Endothelial cell (in vitro differentiated cells): ENCODE results near the gene STH. TPM values are rescaled to one million over a fixed set of nuclear protein-coding genes. Genes with fewer than 3 reads are reported as not detected.
"Not testable (repeated sequence)": the region's sequence is repeated elsewhere in the genome, so short reads cannot be mapped to it uniquely, and the experiment has no call there.

ENCODE experiments used
- DNase-seq: peaks from one replicate; pipeline ENCODE4 v3.0.0; 2021; ENCODE audit warnings: low spot score
- H3K27ac Mint-ChIP-seq: one replicate; pipeline ENCODE4 v1.8.0; 2021; ENCODE audit warnings: mixed read lengths, inconsistent platforms; ENCODE audit not compliant: unreplicated experiment
- H3K27me3 Mint-ChIP-seq: one replicate; pipeline ENCODE4 v1.8.0; 2021; ENCODE audit warnings: mild to moderate bottlenecking, moderate library complexity, mixed read lengths, inconsistent platforms; ENCODE audit not compliant: unreplicated experiment
- H3K36me3 Mint-ChIP-seq: one replicate; pipeline ENCODE4 v1.8.0; 2021; ENCODE audit warnings: mild to moderate bottlenecking, low read depth, mixed read lengths, inconsistent platforms; ENCODE audit not compliant: unreplicated experiment
- H3K4me1 Mint-ChIP-seq: one replicate; pipeline ENCODE4 v1.8.0; 2021; ENCODE audit warnings: mild to moderate bottlenecking, mixed read lengths, inconsistent platforms; ENCODE audit not compliant: unreplicated experiment
- H3K4me3 Mint-ChIP-seq: one replicate; pipeline ENCODE4 v1.8.0; 2021; ENCODE audit warnings: mild to moderate bottlenecking, mixed read lengths, inconsistent platforms; ENCODE audit not compliant: unreplicated experiment
- H3K9me3 Mint-ChIP-seq: one replicate; pipeline ENCODE4 v1.8.0; 2021; ENCODE audit warnings: mixed read lengths, inconsistent platforms; ENCODE audit not compliant: unreplicated experiment
- CTCF ChIP-seq: fragments of 200-600 bp; sonication (generic); IDR thresholded peaks from one replicate; pipeline ENCODE4 v1.5.0; 2021; ENCODE audit warnings: antibody characterized with exemption; ENCODE audit not compliant: unreplicated experiment
- total RNA-seq: library from RNA; stranded (reverse); fragmentation: NEBNext Ultra II Directional; extraction: Animal tissue kit (Norgen Biotek cat#: 25700); gene quantifications from one replicate; pipeline ENCODE4 v1.2.1, GENCODE V29; 2021; ENCODE audit not compliant: unreplicated experiment

STH gene
- total RNA-seq, 1 donor from 2014 or later: not detected

DNA sequence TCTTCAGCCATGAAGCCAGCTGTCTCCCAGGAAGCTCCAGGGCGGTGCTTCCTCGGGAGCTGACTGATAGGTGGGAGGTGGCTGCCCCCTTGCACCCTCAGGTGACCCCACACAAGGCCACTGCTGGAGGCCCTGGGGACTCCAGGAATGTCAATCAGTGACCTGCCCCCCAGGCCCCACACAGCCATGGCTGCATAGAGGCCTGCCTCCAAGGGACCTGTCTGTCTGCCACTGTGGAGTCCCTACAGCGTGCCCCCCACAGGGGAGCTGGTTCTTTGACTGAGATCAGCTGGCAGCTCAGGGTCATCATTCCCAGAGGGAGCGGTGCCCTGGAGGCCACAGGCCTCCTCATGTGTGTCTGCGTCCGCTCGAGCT, 14.1 kb downstream of the STH start:
- DNase-seq: no peak
- TF ChIP-seq CTCF: no peak
- no peaks in the 10 kb centered on the region for H3K4me1 Mint-ChIP-seq
- H3K4me3 Mint-ChIP-seq: no peak overlapping the region
- no peaks in the 10 kb centered on the region for H3K36me3 Mint-ChIP-seq
- H3K27ac Mint-ChIP-seq: no peak overlapping the region
- H3K9me3 Mint-ChIP-seq: no peaks in the 10 kb centered on the region
- H3K27me3 Mint-ChIP-seq: peaks cover 1% of the 10 kb centered on the region

GRCh38 chr17:46013502-46014165, 14.6 kb downstream of the STH start:
- H3K4me1 Mint-ChIP-seq: no peaks in the 10 kb centered on the region
- peaks cover 1% of the 10 kb centered on the region for H3K27me3 Mint-ChIP-seq
- H3K9me3 Mint-ChIP-seq: no peaks in the 10 kb centered on the region
- H3K4me3 Mint-ChIP-seq: no peak overlapping the region
- no peak overlapping the region for H3K27ac Mint-ChIP-seq
- no peak for TF ChIP-seq CTCF
- DNase-seq: no peak
- H3K36me3 Mint-ChIP-seq: no peaks in the 10 kb centered on the region

DNA sequence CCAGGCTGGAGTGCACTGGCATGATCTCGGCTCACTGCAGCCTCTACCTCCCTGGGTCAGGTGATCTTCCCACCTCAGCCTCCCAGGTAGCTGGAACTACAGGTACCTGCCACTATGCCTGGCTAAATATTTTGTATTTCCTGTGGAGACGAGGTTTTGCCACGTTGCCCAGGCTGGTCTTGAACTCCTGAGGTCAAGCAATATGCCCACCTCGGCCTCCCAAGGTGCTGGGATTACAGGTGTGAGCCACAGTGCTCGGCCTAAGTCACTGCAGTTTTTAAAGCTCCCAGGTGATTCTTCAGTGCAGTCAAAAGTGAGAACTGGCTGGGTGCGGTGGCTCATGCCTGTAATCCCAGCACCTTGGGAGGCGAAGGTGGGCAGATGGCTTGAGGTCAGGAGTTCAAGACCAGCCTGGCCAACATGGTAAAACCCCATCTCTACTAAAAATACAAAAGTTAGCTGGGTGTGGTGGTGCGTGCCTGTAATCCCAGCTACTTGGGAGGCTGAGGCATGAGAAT, 20.4 kb downstream of the STH start:
- not testable (repeated sequence) for H3K4me1 Mint-ChIP-seq, H3K27ac Mint-ChIP-seq, H3K27me3 Mint-ChIP-seq, H3K4me3 Mint-ChIP-seq, H3K36me3 Mint-ChIP-seq, H3K9me3 Mint-ChIP-seq, DNase-seq

DNA sequence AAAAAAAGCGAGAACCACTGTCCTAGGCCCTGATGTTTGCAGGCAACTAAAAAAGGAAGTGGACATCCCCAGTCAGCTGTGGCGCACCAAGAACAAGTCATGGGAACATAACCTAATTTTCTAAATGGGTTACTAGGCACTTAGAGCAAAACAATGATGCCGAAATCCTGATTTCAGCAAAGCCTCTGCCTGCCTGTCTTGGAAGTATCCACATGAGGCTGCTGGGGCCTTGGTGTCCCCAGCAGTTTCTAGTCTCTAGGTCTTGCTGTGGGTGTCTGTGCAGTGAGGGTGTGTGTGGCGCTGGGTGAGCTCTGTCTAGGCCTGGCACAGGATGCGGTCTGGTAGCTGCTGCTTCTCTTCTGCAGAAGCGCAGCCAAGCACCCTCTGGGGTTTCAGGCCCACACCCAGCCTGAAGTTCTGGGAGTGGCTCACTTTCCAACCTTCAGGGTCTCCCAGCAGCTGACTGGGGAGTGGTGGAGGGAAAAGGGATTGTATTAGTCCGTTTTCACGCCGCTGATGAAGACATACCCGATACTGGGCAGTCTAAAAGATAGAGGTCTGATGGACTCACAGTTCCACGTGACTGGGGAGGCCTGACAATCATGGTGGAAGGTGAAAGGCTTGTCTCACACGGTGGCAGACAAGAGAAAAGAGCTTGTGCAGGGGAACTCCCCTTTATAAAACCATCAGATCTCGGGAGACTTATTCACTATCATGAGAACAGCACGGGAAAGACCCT, 21.1 kb downstream of the STH start:
- peaks cover 2% of the 10 kb centered on the region for H3K27me3 Mint-ChIP-seq
- no peaks in the 10 kb centered on the region for H3K4me1 Mint-ChIP-seq
- no peak for TF ChIP-seq CTCF
- no peak overlapping the region for H3K4me3 Mint-ChIP-seq
- peaks cover 4% of the 10 kb centered on the region for H3K36me3 Mint-ChIP-seq
- no peak for DNase-seq
- H3K9me3 Mint-ChIP-seq: no peaks in the 10 kb centered on the region
- no peak overlapping the region for H3K27ac Mint-ChIP-seq

- Mint-ChIP-seq H3K9me3 (no peaks in the 10 kb centered on the region), H3K4me1 (no peaks in the 10 kb centered on the region), H3K27ac (no peak overlapping the region), H3K4me3 (no peak overlapping the region), H3K27me3 (peaks cover 2% of the 10 kb centered on the region), H3K36me3 (peaks cover 4% of the 10 kb centered on the region)
- no peak for TF ChIP-seq CTCF
- no peak for DNase-seq
These were observed 21.9 kb downstream of the STH start for GRCh38 chr17:46020998-46021397.

DNA sequence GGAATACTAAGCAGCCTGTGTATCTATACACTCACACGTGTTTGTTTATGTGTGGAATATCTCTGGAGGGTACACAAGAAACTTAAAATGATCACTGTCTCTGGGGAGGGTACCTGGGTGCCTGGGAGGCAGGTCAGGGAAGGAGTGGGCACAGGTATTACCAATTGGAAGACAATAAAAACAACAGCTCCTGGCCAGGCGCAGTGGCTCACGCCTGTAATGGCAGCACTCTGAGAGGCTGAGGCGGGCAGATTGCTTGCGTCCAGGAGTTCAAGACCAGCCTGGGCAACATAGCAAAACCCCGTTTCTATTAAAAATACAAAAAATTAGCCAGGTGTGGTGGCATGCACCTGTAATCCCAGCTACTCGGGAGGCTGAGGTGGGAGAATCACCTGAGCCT, 24.3 kb downstream of the STH start:
- H3K4me1 Mint-ChIP-seq, H3K27me3 Mint-ChIP-seq, H3K9me3 Mint-ChIP-seq, H3K27ac Mint-ChIP-seq, DNase-seq, H3K4me3 Mint-ChIP-seq, H3K36me3 Mint-ChIP-seq: not testable (repeated sequence)
